Loucy (cell line): Measurements from ENCODE around the gene SRPRB.

Source experiments
- CTCF ChIP-seq: fragments of 200-600 bp; sonication (generic); conservative IDR thresholded peaks from 2 replicates; pipeline ENCODE4 v1.5.1; 2014; ENCODE audit warnings: mild to moderate bottlenecking, antibody characterized with exemption, low read length
- EZH2phosphoT487 ChIP-seq: fragments of 200-600 bp; IDR thresholded peaks from 2 replicates; pipeline ENCODE4 v1.6.1; 2018; ENCODE audit warnings: antibody characterized with exemption, mild to moderate bottlenecking, moderate library complexity, borderline replicate concordance

- TF ChIP-seq CTCF (no peak), EZH2phosphoT487 (no peak)
Observed at GRCh38 chr3:133792171-133792763, 13.3 kb upstream of the SRPRB start.
